ENCODE measurements around the gene ZNG1A. TPM values are rescaled to one million over a fixed set of nuclear protein-coding genes. Genes with fewer than 3 reads are reported as not detected.
"Not testable (repeated sequence)": the region's sequence is repeated elsewhere in the genome, so short reads cannot be mapped to it uniquely, and the experiment has no call there.

Gene ZNG1A
- total RNA-seq, 1 donor from 2014 or later: 33.8 TPM

- no peak for DNase-seq (ENCODE audit: low spot score, unreplicated experiment)
- peak overlapping the region; percentile 78 for H3K4me3 Mint-ChIP-seq (ENCODE audit: low read depth)
- peaks cover 2% of the 10 kb centered on the region for H3K4me1 Mint-ChIP-seq (ENCODE audit: low read depth)
- H3K27ac Mint-ChIP-seq: no peak overlapping the region
- TF ChIP-seq, protein P1, sequence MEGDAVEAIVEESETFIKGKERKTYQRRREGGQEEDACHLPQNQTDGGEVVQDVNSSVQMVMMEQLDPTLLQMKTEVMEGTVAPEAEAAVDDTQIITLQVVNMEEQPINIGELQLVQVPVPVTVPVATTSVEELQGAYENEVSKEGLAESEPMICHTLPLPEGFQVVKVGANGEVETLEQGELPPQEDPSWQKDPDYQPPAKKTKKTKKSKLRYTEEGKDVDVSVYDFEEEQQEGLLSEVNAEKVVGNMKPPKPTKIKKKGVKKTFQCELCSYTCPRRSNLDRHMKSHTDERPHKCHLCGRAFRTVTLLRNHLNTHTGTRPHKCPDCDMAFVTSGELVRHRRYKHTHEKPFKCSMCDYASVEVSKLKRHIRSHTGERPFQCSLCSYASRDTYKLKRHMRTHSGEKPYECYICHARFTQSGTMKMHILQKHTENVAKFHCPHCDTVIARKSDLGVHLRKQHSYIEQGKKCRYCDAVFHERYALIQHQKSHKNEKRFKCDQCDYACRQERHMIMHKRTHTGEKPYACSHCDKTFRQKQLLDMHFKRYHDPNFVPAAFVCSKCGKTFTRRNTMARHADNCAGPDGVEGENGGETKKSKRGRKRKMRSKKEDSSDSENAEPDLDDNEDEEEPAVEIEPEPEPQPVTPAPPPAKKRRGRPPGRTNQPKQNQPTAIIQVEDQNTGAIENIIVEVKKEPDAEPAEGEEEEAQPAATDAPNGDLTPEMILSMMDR (IDR thresholded peaks at IDR 0.05; ENCODE audit: unreplicated experiment): no peak
- no peaks in the 10 kb centered on the region for H3K36me3 Mint-ChIP-seq (ENCODE audit: insufficient read depth)
- H3K27me3 Mint-ChIP-seq: peaks cover 14% of the 10 kb centered on the region
- no peaks in the 10 kb centered on the region for H3K9me3 Mint-ChIP-seq (ENCODE audit: low read depth)
These were observed 36.8 kb upstream of the ZNG1A start for GRCh38 chr9:215631-216155.

DNA sequence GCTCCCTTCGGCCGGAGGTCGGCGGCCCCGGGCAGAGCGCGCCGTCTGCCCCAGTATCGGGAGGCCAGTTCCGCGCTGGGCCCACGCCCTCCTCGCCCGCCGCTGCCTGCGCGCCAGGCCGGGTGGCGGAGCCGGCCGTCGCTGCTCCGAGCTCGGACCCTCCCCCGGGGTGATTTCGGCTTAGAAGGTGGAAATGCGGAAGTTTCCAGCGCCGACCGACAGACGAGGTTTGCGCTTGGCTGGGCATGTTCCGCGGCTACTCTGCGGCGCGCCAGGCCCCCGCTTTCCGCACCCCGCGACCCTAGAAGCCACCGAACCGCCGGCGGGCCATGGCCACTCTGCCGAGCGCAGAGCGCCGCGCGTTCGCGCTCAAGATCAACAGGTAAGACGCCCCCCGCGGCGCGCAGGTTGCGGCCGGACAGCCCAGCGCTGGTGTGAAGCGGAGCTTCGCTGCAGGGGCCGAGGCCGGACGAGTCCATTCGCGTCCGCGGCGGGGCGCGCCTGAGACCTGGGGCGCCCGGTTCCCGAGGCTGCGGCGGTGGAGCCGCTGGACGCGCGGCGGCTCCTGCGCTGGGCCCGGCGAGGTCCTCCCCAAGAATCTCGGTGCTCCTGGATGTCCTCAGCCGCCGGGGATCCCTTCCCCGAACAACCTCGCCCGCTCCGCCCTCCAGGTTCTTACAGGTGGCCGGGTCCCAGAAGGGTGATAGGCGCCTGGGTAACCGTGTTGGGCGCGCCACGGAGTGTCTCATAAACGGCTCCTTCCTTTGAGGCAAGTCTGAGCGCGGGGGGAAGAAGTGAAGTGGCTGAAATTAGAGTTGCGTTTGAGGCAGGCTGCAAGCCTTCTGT, 36.0 kb upstream of the ZNG1A start, which contains the start of gene DOCK8:
TSS of gene DOCK8 (plus strand) at position 218 of the 846 bp plus-strand sequence. CDS start at position 330, 112 bp downstream.
- H3K4me1 Mint-ChIP-seq (ENCODE audit: low read depth): peaks cover 2% of the 10 kb centered on the region
- no peaks in the 10 kb centered on the region for H3K36me3 Mint-ChIP-seq (ENCODE audit: insufficient read depth)
- peak within 1 kb of the TSS; percentile 78 for H3K4me3 Mint-ChIP-seq (ENCODE audit: low read depth)
- peak; percentile 76 for DNase-seq (ENCODE audit: low spot score, unreplicated experiment)
- peaks cover 14% of the 10 kb centered on the region for H3K27me3 Mint-ChIP-seq
- H3K9me3 Mint-ChIP-seq (ENCODE audit: low read depth): no peaks in the 10 kb centered on the region
- TF ChIP-seq, protein P1 (IDR thresholded peaks at IDR 0.05; ENCODE audit: unreplicated experiment): peak; percentile 58
- peak within 1 kb of the TSS; percentile 88 for H3K27ac Mint-ChIP-seq

GRCh38 chr9:214351-214647, 35.4 kb upstream of the ZNG1A start:
- no peak for DNase-seq (ENCODE audit: low spot score, unreplicated experiment)
- peak overlapping the region; percentile 78 for H3K4me3 Mint-ChIP-seq (ENCODE audit: low read depth)
- no peaks in the 10 kb centered on the region for H3K9me3 Mint-ChIP-seq (ENCODE audit: low read depth)
- H3K27ac Mint-ChIP-seq: peak overlapping the region; percentile 88
- TF ChIP-seq, protein P1 (IDR thresholded peaks at IDR 0.05; ENCODE audit: unreplicated experiment): no peak
- H3K4me1 Mint-ChIP-seq (ENCODE audit: low read depth): peaks cover 2% of the 10 kb centered on the region
- H3K27me3 Mint-ChIP-seq: peaks cover 16% of the 10 kb centered on the region
- H3K36me3 Mint-ChIP-seq (ENCODE audit: insufficient read depth): no peaks in the 10 kb centered on the region

- H3K27me3 Mint-ChIP-seq: peaks cover 17% of the 10 kb centered on the region
- peak overlapping the region; percentile 88 for H3K27ac Mint-ChIP-seq
- not testable (repeated sequence) for H3K36me3 Mint-ChIP-seq (ENCODE audit: insufficient read depth); H3K9me3 Mint-ChIP-seq (ENCODE audit: low read depth); H3K4me1 Mint-ChIP-seq (ENCODE audit: low read depth); DNase-seq (ENCODE audit: low spot score, unreplicated experiment)
- H3K4me3 Mint-ChIP-seq (ENCODE audit: low read depth): peak overlapping the region; percentile 78
These were observed 35.0 kb upstream of the ZNG1A start for GRCh38 chr9:213901-214300.

DNA sequence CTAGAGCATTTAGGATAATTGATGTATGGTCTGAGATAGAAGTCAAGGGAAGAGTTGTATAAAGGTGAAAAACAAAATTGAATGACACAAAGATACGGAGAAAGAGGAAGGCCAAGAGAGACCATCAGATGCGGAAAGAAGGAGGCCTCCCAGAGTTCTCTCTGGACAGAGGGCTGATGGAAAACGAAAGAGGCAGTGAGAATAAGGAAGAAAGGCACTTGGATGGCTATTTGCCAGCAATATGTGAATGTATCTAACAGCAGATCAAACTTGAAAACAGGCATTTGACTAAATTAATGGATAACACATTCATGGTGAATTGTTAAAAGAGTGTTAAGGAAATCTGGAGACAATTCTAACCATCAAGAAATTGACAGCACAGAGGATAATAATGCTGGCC, 33.4 kb upstream of the ZNG1A start:
- H3K27me3 Mint-ChIP-seq: peaks cover 16% of the 10 kb centered on the region
- no peaks in the 10 kb centered on the region for H3K36me3 Mint-ChIP-seq (ENCODE audit: insufficient read depth)
- H3K27ac Mint-ChIP-seq: no peak overlapping the region
- TF ChIP-seq, protein P1 (IDR thresholded peaks at IDR 0.05; ENCODE audit: unreplicated experiment): no peak
- no peak overlapping the region for H3K4me3 Mint-ChIP-seq (ENCODE audit: low read depth)
- H3K4me1 Mint-ChIP-seq (ENCODE audit: low read depth): peaks cover 2% of the 10 kb centered on the region
- no peaks in the 10 kb centered on the region for H3K9me3 Mint-ChIP-seq (ENCODE audit: low read depth)
- no peak for DNase-seq (ENCODE audit: low spot score, unreplicated experiment)
